Hepatocyte (in vitro differentiated cells): ENCODE measurements around the gene COL10A1. TPM values are rescaled to one million over a fixed set of nuclear protein-coding genes. Genes with fewer than 3 reads are reported as not detected.

Source experiments
- DNase-seq: peaks from one replicate; pipeline ENCODE4 v3.0.0-alpha.2; 2016; ENCODE audit warnings: low spot score
- H2AFZ ChIP-seq: fragments of 200-600 bp; sonication (generic); 2 replicates; pipeline ENCODE4 v1.6.0; 2016; ENCODE audit warnings: antibody characterized with exemption, mild to moderate bottlenecking
- H3K27ac ChIP-seq: fragments of 200-600 bp; sonication (generic); 2 replicates; pipeline ENCODE4 v1.5.1; 2016; ENCODE audit warnings: mild to moderate bottlenecking
- H3K27me3 ChIP-seq: fragments of 200-600 bp; sonication (generic); 2 replicates; pipeline ENCODE4 v1.6.1; 2016
- H3K36me3 ChIP-seq: fragments of 200-600 bp; sonication (generic); replicated peaks from 2 replicates; pipeline ENCODE4 v1.5.1; 2016; ENCODE audit warnings: low read depth; ENCODE audit not compliant: insufficient read depth
- H3K4me1 ChIP-seq: fragments of 200-600 bp; sonication (generic); 2 replicates; pipeline ENCODE4 v1.5.1; 2016; ENCODE audit warnings: mild to moderate bottlenecking, moderate library complexity; ENCODE audit not compliant: insufficient read depth
- H3K4me2 ChIP-seq: fragments of 200-600 bp; sonication (generic); 2 replicates; pipeline ENCODE4 v1.6.0; 2016
- H3K4me3 ChIP-seq: fragments of 200-600 bp; sonication (generic); 2 replicates; pipeline ENCODE4 v1.5.1; 2016; ENCODE audit warnings: mild to moderate bottlenecking
- H3K79me2 ChIP-seq: fragments of 200-600 bp; sonication (generic); 2 replicates; pipeline ENCODE4 v1.6.0; 2017; ENCODE audit warnings: mild to moderate bottlenecking
- H3K9me2 ChIP-seq: fragments of 200-600 bp; sonication (generic); replicated peaks from 2 replicates; pipeline ENCODE4 v1.6.0; 2017; ENCODE audit warnings: mild to moderate bottlenecking; ENCODE audit not compliant: insufficient read depth
- H3K9me3 ChIP-seq: fragments of 200-600 bp; sonication (generic); 2 replicates; pipeline ENCODE4 v1.5.1; 2016; ENCODE audit warnings: low read depth, mild to moderate bottlenecking
- H4K20me1 ChIP-seq: fragments of 200-600 bp; sonication (generic); 2 replicates; pipeline ENCODE4 v1.6.0; 2016; ENCODE audit warnings: mild to moderate bottlenecking; ENCODE audit not compliant: insufficient read depth, poor library complexity, severe bottlenecking
- CTCF ChIP-seq: fragments of 200-600 bp; sonication (generic); IDR thresholded peaks from 2 replicates; pipeline ENCODE4 v1.5.1; 2016; ENCODE audit warnings: antibody characterized with exemption, mild to moderate bottlenecking; ENCODE audit not compliant: poor library complexity
- EZH2 ChIP-seq: fragments of 200-600 bp; sonication (generic); IDR thresholded peaks from 2 replicates; pipeline ENCODE4 v1.6.1; 2016; ENCODE audit warnings: antibody characterized with exemption, mild to moderate bottlenecking, borderline replicate concordance
- EZH2phosphoT487 ChIP-seq: fragments of 200-600 bp; sonication (generic); IDR thresholded peaks from one replicate; pipeline ENCODE4 v1.6.1; 2018; ENCODE audit warnings: antibody characterized with exemption, mild to moderate bottlenecking, low read depth, moderate library complexity; ENCODE audit not compliant: unreplicated experiment, severe bottlenecking
- WGBS: methylation state at CpG from one replicate; pipeline ENCODE4 v1.1.6; 2016; ENCODE audit warnings: low lambda C conversion rate; ENCODE audit errors: missing lambda C conversion rate; 5-methylcytosine and 5-hydroxymethylcytosine counted together
- polyA plus RNA-seq: library from polyadenylated mRNA; unstranded; fragments of >200 nt; fragmentation: Nextera tagmentation; extraction: Ambion mirVana; gene quantifications from 2 replicates; pipeline ENCODE4 v1.2.1, GENCODE V29; 2016
- total RNA-seq: library from RNA; depleted of rRNA; stranded (reverse); fragments of >200 nt; gene quantifications from 2 replicates; pipeline ENCODE4 v1.2.3, GENCODE V29; 2014

COL10A1 gene
- total and polyA plus RNA-seq, 2 experiments from 2014 or later, result 0.05 to 0.07 TPM

- Histone ChIP-seq H3K27me3 (no peaks in the 10 kb centered on the region), H3K9me3 (no peaks in the 10 kb centered on the region), H3K27ac (no peak overlapping the region), H4K20me1 (no peaks in the 10 kb centered on the region), H3K36me3 (no peaks in the 10 kb centered on the region), H3K4me2 (no peak overlapping the region), H2AFZ (no peak overlapping the region), H3K4me1 (peaks cover 2% of the 10 kb centered on the region), H3K4me3 (no peak overlapping the region), H3K9me2 (no peaks in the 10 kb centered on the region), H3K79me2 (peaks cover 3% of the 10 kb centered on the region)
- DNase-seq, result peak; percentile 37
- WGBS, result 66% methylated on average over 5 of the region's 5 CpGs
- TF ChIP-seq CTCF (peak; percentile 51), EZH2 (no peak), EZH2phosphoT487 (no peak)
Observed at GRCh38 chr6:116111552-116112528, 14.1 kb downstream of the COL10A1 start.

DNA sequence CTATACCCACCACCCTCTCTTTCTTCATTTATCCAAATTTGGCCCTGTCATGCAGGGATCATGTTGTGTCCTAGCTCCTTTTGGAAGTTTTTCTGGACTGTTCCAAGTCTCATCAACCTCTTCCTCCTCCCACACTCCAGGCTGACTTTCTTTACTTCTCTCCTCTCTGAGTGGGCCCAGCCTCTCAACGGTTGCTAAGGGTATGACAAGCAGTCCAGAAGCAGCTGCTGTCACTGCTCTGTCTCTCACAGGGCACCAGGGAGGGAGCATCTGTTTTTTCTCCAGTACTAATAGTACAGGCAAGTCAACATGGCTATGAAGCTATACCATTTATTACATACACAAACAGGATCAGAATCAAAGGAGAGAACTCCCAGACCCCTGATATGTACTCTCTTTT, 17.1 kb downstream of the COL10A1 start:
- Histone ChIP-seq H3K36me3 (no peaks in the 10 kb centered on the region), H4K20me1 (no peaks in the 10 kb centered on the region), H3K27ac (no peak overlapping the region), H3K9me3 (no peaks in the 10 kb centered on the region), H3K9me2 (no peaks in the 10 kb centered on the region), H3K4me2 (no peak overlapping the region), H3K4me1 (peaks cover 30% of the 10 kb centered on the region), H2AFZ (no peak overlapping the region), H3K27me3 (no peaks in the 10 kb centered on the region), H3K79me2 (peaks cover 19% of the 10 kb centered on the region), H3K4me3 (no peak overlapping the region)
- WGBS, result 45% methylated on average over 1 of the region's 1 CpG
- TF ChIP-seq CTCF (no peak), EZH2 (no peak), EZH2phosphoT487 (no peak)
- no peak for DNase-seq

GRCh38 chr6:116106146-116106545, 19.8 kb downstream of the COL10A1 start:
- Histone ChIP-seq H3K9me2 (no peaks in the 10 kb centered on the region), H3K4me3 (no peak overlapping the region), H3K79me2 (peaks cover 42% of the 10 kb centered on the region), H2AFZ (no peak overlapping the region), H3K4me2 (peak overlapping the region; percentile 48), H3K27me3 (no peaks in the 10 kb centered on the region), H3K4me1 (peaks cover 48% of the 10 kb centered on the region), H3K27ac (no peak overlapping the region), H3K9me3 (no peaks in the 10 kb centered on the region), H3K36me3 (no peaks in the 10 kb centered on the region), H4K20me1 (no peaks in the 10 kb centered on the region)
- TF ChIP-seq EZH2, result no peak
- no peak for TF ChIP-seq EZH2phosphoT487
- TF ChIP-seq CTCF, result no peak
- WGBS, result 39% methylated on average over 1 of the region's 1 CpG
- no peak for DNase-seq
